CD14-positive monocyte (primary cell): ENCODE results near the gene F2RL1. TPM values are rescaled to one million over a fixed set of nuclear protein-coding genes. Genes with fewer than 3 reads are reported as not detected.
A peak's percentile ranks its signal among the peaks of the same experiment; 100 is the strongest.

Experiments
- DNase-seq, 3 donors: peaks; one replicate each; pipeline ENCODE4 v3.0.0-alpha.2; 2011 to 2022
- H2AFZ ChIP-seq: 2 replicates; pipeline ENCODE4 v1.6.0; 2012; ENCODE audit warnings: mild to moderate bottlenecking, low read depth, low read length, inconsistent platforms; ENCODE audit not compliant: insufficient read depth, poor library complexity, severe bottlenecking
- H3K27ac ChIP-seq, 2 donors: 1 replicate in 1 of 2; 2 replicates in 1 of 2; pipeline ENCODE4 v1.5.1; 2012 to 2013; ENCODE audit warnings: low read length in 2 of 2, control low read depth in 1 of 2, inconsistent platforms in 1 of 2, low read depth in 1 of 2, mild to moderate bottlenecking in 1 of 2
- H3K27me3 ChIP-seq, 2 donors: one replicate each; pipeline versions ENCODE4 v1.6.0 to v1.6.1; 2011 to 2013; ENCODE audit warnings: low read length in 2 of 2; ENCODE audit not compliant: control insufficient read depth in 2 of 2, insufficient read depth in 2 of 2
- H3K36me3 ChIP-seq, 2 donors: replicated peaks in 1 of 2; 1 replicate in 1 of 2; 2 replicates in 1 of 2; pipeline versions ENCODE4 v1.5.1 to v1.6.1; 2012 to 2013; ENCODE audit warnings: low read length in 2 of 2, control low read depth in 1 of 2, inconsistent platforms in 1 of 2, mild to moderate bottlenecking in 1 of 2; ENCODE audit not compliant: insufficient read depth in 2 of 2, control insufficient read depth in 1 of 2
- H3K4me1 ChIP-seq, 2 donors: 1 replicate in 1 of 2; 2 replicates in 1 of 2; pipeline versions ENCODE4 v1.5.1 to v1.6.1; 2012 to 2013; ENCODE audit warnings: low read length in 2 of 2, control low read depth in 1 of 2, inconsistent platforms in 1 of 2, mild to moderate bottlenecking in 1 of 2, moderate library complexity in 1 of 2; ENCODE audit not compliant: insufficient read depth in 2 of 2, control insufficient read depth in 1 of 2
- H3K4me2 ChIP-seq: replicated peaks from 2 replicates; pipeline ENCODE3; 2012; ENCODE audit warnings: low read length, moderate library complexity, mild to moderate bottlenecking; ENCODE audit not compliant: poor library complexity, severe bottlenecking; ENCODE audit errors: extremely low read depth
- H3K4me3 ChIP-seq, 3 experiments: fragments of 200-600 bp in 1 of 3; sonication (generic) in 1 of 3; replicated peaks in 1 of 3; 1 replicate in 2 of 3; 2 replicates in 1 of 3; pipeline ENCODE4 v1.5.1; 2011 to 2013; ENCODE audit warnings: low read length in 3 of 3, mild to moderate bottlenecking in 3 of 3, control low read depth in 2 of 3, low read depth in 2 of 3, inconsistent platforms in 1 of 3, moderate library complexity in 1 of 3
- H3K79me2 ChIP-seq: 2 replicates; pipeline ENCODE4 v1.6.0; 2012; ENCODE audit warnings: mild to moderate bottlenecking, control low read depth, inconsistent platforms, low read length, moderate library complexity; ENCODE audit not compliant: insufficient read depth
- H3K9ac ChIP-seq: 2 replicates; pipeline ENCODE4 v1.6.0; 2017; ENCODE audit warnings: low read length, mild to moderate bottlenecking; ENCODE audit not compliant: insufficient read depth, poor library complexity, severe bottlenecking
- H3K9me3 ChIP-seq, 2 donors: replicated peaks in 1 of 2; 1 replicate in 1 of 2; 2 replicates in 1 of 2; pipeline versions ENCODE4 v1.5.1 to v1.6.1; 2012 to 2013; ENCODE audit warnings: low read length in 2 of 2, control low read depth in 1 of 2; ENCODE audit not compliant: control insufficient read depth in 1 of 2, insufficient read depth in 1 of 2
- H4K20me1 ChIP-seq: 2 replicates; pipeline ENCODE4 v1.6.0; 2012; ENCODE audit warnings: mild to moderate bottlenecking, low read length, control low read depth, moderate library complexity; ENCODE audit not compliant: insufficient read depth
- H3K27ac Mint-ChIP-seq, 7 donors: one replicate each; pipeline ENCODE4 v1.8.0; 2020; ENCODE audit warnings: mild to moderate bottlenecking in 7 of 7, mixed read lengths in 7 of 7, moderate library complexity in 6 of 7, inconsistent platforms in 2 of 7
- H3K27me3 Mint-ChIP-seq, 3 donors: one replicate each; pipeline ENCODE4 v1.8.0; 2021 to 2022; ENCODE audit warnings: low read depth in 3 of 3, mild to moderate bottlenecking in 3 of 3, mixed read lengths in 3 of 3, moderate library complexity in 3 of 3, inconsistent platforms in 1 of 3
- H3K36me3 Mint-ChIP-seq, 2 donors: one replicate each; pipeline ENCODE4 v1.8.0; 2020; ENCODE audit warnings: mixed read lengths in 2 of 2, inconsistent platforms in 1 of 2, mild to moderate bottlenecking in 1 of 2
- H3K4me1 Mint-ChIP-seq: one replicate; pipeline ENCODE4 v1.8.0; 2020; ENCODE audit warnings: mild to moderate bottlenecking, mixed read lengths
- H3K4me3 Mint-ChIP-seq, 2 donors: one replicate each; pipeline ENCODE4 v1.8.0; 2020; ENCODE audit warnings: mild to moderate bottlenecking in 2 of 2, mixed read lengths in 2 of 2, moderate library complexity in 1 of 2
- H3K9me3 Mint-ChIP-seq, 7 donors: one replicate each; pipeline ENCODE4 v1.8.0; 2020 to 2022; ENCODE audit warnings: mixed read lengths in 7 of 7, mild to moderate bottlenecking in 6 of 7, moderate library complexity in 6 of 7, inconsistent platforms in 2 of 7
- WGBS: methylation state at CpG from one replicate; pipeline ENCODE4 v1.1.5; 2013; ENCODE audit warnings: missing lambda C conversion rate; ENCODE audit not compliant: insufficient coverage; 5-methylcytosine and 5-hydroxymethylcytosine counted together
- intact Hi-C, 2 donors: fragments of 100-400 bp; cut with micrococcal nuclease; formaldehyde crosslinking; loops; one replicate each; pipeline versions ENCODE4 v1.15.0 to v1.15.1; 2023
- polyA plus RNA-seq, 3 donors: library from polyadenylated mRNA; depleted of rRNA in 1 of 3; unstranded in 2 of 3; stranded (reverse) in 1 of 3; fragments of 300-500 nt in 2 of 3; fragments of >200 nt in 1 of 3; fragmentation: Illumina TruSeq in 2 of 3; gene quantifications; 1 replicate in 2 of 3; 2 replicates in 1 of 3; pipeline ENCODE4 v1.2.3, GENCODE V29; 2012 to 2021
- TF ChIP-seq, protein P1 (sequence below): fragments of 200-600 bp; IDR thresholded peaks from one replicate; pipeline ENCODE4 v1.8.0; 2022; ENCODE audit warnings: antibody characterized with exemption, mild to moderate bottlenecking

F2RL1 gene
- polyA plus RNA-seq, 3 donors = 2.5 to 23.9 (median 11.4) TPM

DNA sequence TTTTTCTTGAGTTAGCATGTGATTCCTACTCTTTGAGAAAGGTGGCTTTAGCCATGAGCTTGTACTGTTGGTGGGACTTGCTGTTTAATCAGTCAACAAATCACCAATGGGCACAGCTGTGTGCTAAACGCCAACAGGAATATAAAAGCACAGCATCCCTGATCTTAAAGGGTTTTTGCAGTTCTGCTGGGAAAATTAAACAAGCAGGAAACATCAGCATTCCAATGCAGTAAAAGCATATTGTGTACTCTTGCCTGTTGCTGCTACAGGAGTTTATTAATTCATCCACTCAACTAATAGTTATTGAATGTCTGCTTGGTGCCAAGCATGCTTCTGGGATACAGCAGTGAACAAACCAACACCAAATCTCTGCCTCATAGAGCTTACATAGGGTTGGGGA, 27.4 kb upstream of the F2RL1 start:
- TF ChIP-seq, protein P1, sequence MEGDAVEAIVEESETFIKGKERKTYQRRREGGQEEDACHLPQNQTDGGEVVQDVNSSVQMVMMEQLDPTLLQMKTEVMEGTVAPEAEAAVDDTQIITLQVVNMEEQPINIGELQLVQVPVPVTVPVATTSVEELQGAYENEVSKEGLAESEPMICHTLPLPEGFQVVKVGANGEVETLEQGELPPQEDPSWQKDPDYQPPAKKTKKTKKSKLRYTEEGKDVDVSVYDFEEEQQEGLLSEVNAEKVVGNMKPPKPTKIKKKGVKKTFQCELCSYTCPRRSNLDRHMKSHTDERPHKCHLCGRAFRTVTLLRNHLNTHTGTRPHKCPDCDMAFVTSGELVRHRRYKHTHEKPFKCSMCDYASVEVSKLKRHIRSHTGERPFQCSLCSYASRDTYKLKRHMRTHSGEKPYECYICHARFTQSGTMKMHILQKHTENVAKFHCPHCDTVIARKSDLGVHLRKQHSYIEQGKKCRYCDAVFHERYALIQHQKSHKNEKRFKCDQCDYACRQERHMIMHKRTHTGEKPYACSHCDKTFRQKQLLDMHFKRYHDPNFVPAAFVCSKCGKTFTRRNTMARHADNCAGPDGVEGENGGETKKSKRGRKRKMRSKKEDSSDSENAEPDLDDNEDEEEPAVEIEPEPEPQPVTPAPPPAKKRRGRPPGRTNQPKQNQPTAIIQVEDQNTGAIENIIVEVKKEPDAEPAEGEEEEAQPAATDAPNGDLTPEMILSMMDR = no peak
- H3K4me3 ChIP-seq = no peak overlapping the region
- peaks cover 30% of the 10 kb centered on the region for H3K4me1 Mint-ChIP-seq
- H3K27me3 Mint-ChIP-seq = peaks cover 0 to 3% (median 1%) of the 10 kb centered on the region in 3 donors
- no peak overlapping the region for H3K4me2 ChIP-seq
- H3K36me3 ChIP-seq = no peaks in the 10 kb centered on the region
- peak overlapping the region; percentile 20 for H2AFZ ChIP-seq
- no peaks in the 10 kb centered on the region for H3K27me3 ChIP-seq
- H3K9me3 Mint-ChIP-seq = peaks cover 0 to 5% (median 3%) of the 10 kb centered on the region in 7 donors
- WGBS = no CpG with 5 or more reads among the region's 1 CpG
- intact Hi-C loops = no loop called here
- DNase-seq = no peak
- no peaks in the 10 kb centered on the region for H4K20me1 ChIP-seq
- H3K27ac Mint-ChIP-seq = peak overlapping the region in 6 of 7 donors; percentile 58 to 90 (median 82)
- H3K79me2 ChIP-seq = no peaks in the 10 kb centered on the region
- H3K9me3 ChIP-seq = no peaks in the 10 kb centered on the region
- no peaks in the 10 kb centered on the region for H3K36me3 Mint-ChIP-seq
- peak overlapping the region in 1 of 2 donors; percentile 65 for H3K27ac ChIP-seq
- H3K4me3 Mint-ChIP-seq = no peak overlapping the region
- H3K9ac ChIP-seq = no peak overlapping the region
- peaks cover 31 to 41% of the 10 kb centered on the region in 2 donors for H3K4me1 ChIP-seq

DNA sequence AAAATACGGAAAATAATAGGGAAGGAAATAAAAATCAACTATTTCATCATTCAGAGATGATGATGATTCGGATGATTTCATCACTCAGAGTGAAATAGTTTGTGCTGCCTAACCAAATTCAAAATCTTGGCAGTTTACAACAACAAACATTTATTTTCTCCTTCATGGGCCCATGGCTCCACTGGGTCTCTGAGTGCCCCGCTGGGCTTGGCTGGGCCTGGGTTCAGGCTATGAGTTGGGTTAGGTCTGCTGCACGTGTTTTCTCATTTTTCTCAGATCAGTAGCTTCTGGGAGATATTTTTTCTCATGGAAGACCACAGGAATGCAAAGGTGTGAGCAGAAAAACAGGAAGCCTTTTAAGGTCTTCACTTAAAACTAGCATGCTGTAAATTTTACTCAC, 24.0 kb upstream of the F2RL1 start:
- peak overlapping the region in 1 of 3 experiments; percentile 28 for H3K4me3 ChIP-seq
- H3K79me2 ChIP-seq = no peaks in the 10 kb centered on the region
- 80% methylated on average over 1 of the region's 4 CpGs for WGBS
- peaks cover 0 to 3% (median 0%) of the 10 kb centered on the region in 7 donors for H3K9me3 Mint-ChIP-seq
- H3K9me3 ChIP-seq = no peaks in the 10 kb centered on the region
- peaks cover 31 to 41% of the 10 kb centered on the region in 2 donors for H3K4me1 ChIP-seq
- H3K27ac ChIP-seq = peak overlapping the region; percentile 64 to 83
- H3K27ac Mint-ChIP-seq = peak overlapping the region; percentile 87 to 98 (median 96)
- TF ChIP-seq, protein P1 = no peak
- peak overlapping the region; percentile 20 for H3K4me2 ChIP-seq
- H3K36me3 Mint-ChIP-seq = no peaks in the 10 kb centered on the region
- H3K36me3 ChIP-seq = no peaks in the 10 kb centered on the region
- DNase-seq = peak; percentile 56 to 67 (median 65)
- H4K20me1 ChIP-seq = no peaks in the 10 kb centered on the region
- H3K9ac ChIP-seq = no peak overlapping the region
- H2AFZ ChIP-seq = peak overlapping the region; percentile 48
- peaks cover 28% of the 10 kb centered on the region for H3K4me1 Mint-ChIP-seq
- intact Hi-C loops = no loop called here
- no peaks in the 10 kb centered on the region for H3K27me3 ChIP-seq
- H3K4me3 Mint-ChIP-seq = peak overlapping the region in 1 of 2 donors; percentile 64
- peaks cover 0 to 1% (median 0%) of the 10 kb centered on the region in 3 donors for H3K27me3 Mint-ChIP-seq
